ENCODE measurements around the gene TUBG2.

TUBG2 gene

DNA sequence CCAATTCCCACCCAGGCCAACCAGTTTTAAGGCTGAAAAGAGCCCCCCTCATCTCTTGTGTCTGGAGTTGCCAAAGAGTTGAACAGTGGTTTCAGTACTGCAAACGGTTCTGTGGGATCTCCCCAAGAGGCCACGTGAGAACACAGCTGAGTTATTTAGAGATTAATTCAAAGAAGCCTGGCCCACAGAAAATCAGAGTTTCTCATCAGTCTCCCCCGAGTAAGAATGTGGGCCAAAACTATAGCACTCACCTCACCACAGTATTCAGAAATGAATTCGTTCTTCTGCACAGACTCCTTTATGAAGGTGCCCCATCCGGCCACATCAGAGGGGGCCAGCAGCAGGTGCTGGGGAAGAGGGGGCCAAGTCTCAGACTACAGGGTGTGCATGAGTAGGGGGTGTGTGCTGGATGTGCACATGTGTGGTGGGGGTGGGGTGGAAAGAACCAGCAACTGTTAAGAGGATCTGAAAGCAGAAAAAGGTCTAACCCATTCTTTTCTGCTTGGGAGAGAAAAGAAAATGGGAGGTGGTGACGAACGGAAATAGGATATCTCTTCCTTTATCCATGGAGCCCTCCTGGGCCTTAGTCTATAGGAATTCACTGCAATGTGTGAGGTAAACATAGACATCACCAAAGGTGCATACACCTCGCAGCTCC is 45.9 kb downstream of the TUBG2 start:
- in situ Hi-C loops (cut with HindIII; ENCODE audit: low sequenced_read_pairs) = no loop called here
- no peak overlapping the region for H3K4me3 ChIP-seq (ENCODE audit: low read depth, low read length)
- DNase-seq (ENCODE audit: low read depth, low spot score) = no peak
- TF ChIP-seq, protein P1, sequence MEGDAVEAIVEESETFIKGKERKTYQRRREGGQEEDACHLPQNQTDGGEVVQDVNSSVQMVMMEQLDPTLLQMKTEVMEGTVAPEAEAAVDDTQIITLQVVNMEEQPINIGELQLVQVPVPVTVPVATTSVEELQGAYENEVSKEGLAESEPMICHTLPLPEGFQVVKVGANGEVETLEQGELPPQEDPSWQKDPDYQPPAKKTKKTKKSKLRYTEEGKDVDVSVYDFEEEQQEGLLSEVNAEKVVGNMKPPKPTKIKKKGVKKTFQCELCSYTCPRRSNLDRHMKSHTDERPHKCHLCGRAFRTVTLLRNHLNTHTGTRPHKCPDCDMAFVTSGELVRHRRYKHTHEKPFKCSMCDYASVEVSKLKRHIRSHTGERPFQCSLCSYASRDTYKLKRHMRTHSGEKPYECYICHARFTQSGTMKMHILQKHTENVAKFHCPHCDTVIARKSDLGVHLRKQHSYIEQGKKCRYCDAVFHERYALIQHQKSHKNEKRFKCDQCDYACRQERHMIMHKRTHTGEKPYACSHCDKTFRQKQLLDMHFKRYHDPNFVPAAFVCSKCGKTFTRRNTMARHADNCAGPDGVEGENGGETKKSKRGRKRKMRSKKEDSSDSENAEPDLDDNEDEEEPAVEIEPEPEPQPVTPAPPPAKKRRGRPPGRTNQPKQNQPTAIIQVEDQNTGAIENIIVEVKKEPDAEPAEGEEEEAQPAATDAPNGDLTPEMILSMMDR (IDR thresholded peaks at IDR 0.05; ENCODE audit: low read depth, low read length) = no peak

DNA sequence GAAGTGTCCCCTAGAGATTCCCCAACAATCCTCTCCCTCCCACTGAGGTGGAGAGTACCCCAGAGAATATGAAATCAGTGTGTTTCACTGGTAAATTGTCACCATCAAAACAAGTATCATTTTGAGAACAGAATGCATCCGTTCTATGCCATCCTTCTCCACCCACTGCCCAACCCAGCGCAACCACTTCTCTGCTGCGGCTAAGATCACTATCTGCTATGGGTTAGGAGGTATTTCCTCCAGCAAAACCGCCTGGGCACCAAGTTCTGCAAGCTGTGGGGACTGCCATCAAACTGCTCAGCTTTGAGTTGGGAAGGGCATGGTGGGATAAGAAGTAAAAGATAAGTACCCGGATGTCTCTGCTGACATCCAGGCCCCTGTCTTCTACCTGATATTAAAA is 47.6 kb downstream of the TUBG2 start:
- in situ Hi-C loops (cut with HindIII; ENCODE audit: low sequenced_read_pairs) = no loop called here
- TF ChIP-seq, protein P1 (IDR thresholded peaks at IDR 0.05; ENCODE audit: low read depth, low read length) = no peak
- no peak overlapping the region for H3K4me3 ChIP-seq (ENCODE audit: low read depth, low read length)
- DNase-seq (ENCODE audit: low read depth, low spot score) = no peak

DNA sequence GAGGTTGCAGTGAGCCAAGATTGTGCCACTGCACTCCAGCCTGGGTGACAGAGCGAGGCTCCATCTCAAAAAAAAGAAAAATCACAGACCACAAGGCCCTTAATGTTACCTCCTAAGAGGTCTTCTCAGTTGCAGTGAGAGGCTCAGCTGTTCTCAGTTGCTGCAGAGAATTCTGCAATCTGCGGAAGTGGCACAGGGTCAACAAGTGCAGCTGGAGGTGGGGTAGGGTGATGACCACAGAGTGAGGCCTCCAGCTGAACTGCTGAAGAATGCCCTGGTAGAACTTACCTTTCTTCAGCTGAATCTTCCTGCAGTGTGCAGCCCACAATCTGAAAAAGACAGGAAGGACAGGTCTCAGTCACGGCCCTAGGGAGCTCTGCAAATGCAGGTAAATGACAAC is 49.5 kb downstream of the TUBG2 start:
- in situ Hi-C loops (cut with HindIII; ENCODE audit: low sequenced_read_pairs) = no loop called here
- no peak for DNase-seq (ENCODE audit: low read depth, low spot score)
- TF ChIP-seq, protein P1 (IDR thresholded peaks at IDR 0.05; ENCODE audit: low read depth, low read length) = no peak
- H3K4me3 ChIP-seq (ENCODE audit: low read depth, low read length) = no peak overlapping the region

DNA sequence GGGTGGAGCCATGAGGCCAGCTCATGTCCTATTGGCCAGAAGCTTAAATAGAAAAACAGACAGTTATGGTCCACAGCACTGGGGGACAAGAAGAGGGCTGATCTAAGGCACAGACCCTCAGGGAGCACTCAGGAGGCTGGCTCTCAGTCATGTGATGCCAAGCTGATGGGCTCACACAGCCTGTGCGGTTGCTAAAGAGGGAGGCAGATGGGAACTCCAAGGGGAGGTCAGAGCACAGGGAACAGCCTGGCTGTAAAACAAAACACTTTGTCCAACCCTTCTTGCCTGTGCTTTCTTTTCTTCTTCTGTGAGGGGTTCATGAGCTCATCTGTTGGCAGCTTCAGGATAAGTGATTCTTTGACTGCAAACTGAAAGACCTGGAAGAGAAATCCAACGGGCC is 50.5 kb downstream of the TUBG2 start:
- TF ChIP-seq, protein P1 (IDR thresholded peaks at IDR 0.05; ENCODE audit: low read depth, low read length) = no peak
- no peak overlapping the region for H3K4me3 ChIP-seq (ENCODE audit: low read depth, low read length)
- DNase-seq (ENCODE audit: low read depth, low spot score) = no peak
- in situ Hi-C loops (cut with HindIII; ENCODE audit: low sequenced_read_pairs) = no loop called here
